GM23248 (cell line): Measurements from ENCODE around the gene CHST3.

Source experiments
- EZH2 ChIP-seq: fragments of 200-600 bp; sonication (generic); IDR thresholded peaks from 2 replicates; pipeline ENCODE4 v1.6.1; 2018; ENCODE audit warnings: antibody characterized with exemption, mild to moderate bottlenecking; ENCODE audit not compliant: insufficient read depth, poor library complexity, severe bottlenecking
- EZH2phosphoT487 ChIP-seq: fragments of 200-600 bp; sonication (generic); IDR thresholded peaks from 2 replicates; pipeline ENCODE4 v1.6.1; 2018; ENCODE audit warnings: antibody characterized with exemption, moderate library complexity, mild to moderate bottlenecking, low read depth; ENCODE audit not compliant: insufficient read depth

- no peak for TF ChIP-seq EZH2
- no peak for TF ChIP-seq EZH2phosphoT487
Observed at GRCh38 chr10:72013202-72013945, 49.2 kb downstream of the CHST3 start.
